GM21390 (cell line): ENCODE results near the gene UVRAG.
"Not testable (repeated sequence)": the region's sequence is repeated elsewhere in the genome, so short reads cannot be mapped to it uniquely, and the experiment has no call there.

Experiments used
- ATAC-seq: cut with Tn5 transposase; IDR thresholded peaks from one replicate; pipeline ENCODE4 v1.9.1; 2021; ENCODE audit not compliant: unreplicated experiment

Gene UVRAG

DNA sequence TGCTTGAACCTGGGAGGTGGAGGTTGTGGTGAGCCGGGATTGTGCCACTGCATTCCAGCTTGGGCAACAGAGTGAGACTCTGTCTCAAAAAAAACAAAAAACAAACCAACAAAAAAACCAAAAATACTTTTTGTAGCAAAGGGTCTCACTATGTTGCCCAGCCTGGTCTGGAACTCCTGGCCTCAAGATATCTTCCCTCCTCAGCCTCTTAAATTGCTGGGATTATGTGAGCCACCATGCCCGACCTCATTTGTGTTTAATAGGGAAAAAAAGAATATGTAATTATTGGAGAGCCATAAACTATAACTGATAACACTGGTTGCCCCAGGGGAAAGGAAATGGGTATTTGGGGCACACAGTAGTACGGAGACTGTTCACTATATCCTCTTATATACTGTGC lies 19.7 kb downstream of the UVRAG start:
- ATAC-seq: no peak

DNA sequence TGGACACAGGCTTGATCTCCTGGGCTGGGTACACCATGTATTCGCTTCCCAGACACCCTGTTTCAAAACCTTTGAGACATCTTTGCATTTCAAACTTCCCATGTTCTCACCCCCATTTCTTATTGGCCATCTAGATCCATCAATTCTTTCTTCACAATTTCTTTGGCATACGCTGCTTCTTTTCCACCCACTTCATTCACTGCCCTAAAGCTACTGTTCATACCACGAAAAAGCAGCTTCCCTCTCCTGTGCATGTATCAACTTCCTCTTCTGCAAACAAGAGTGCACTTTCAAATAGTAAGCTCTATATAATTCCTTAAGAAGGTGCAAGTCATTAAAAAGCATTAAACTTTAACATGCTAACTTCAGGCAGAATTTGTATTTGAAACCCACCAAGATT lies 21.4 kb downstream of the UVRAG start:
- ATAC-seq: no peak

DNA sequence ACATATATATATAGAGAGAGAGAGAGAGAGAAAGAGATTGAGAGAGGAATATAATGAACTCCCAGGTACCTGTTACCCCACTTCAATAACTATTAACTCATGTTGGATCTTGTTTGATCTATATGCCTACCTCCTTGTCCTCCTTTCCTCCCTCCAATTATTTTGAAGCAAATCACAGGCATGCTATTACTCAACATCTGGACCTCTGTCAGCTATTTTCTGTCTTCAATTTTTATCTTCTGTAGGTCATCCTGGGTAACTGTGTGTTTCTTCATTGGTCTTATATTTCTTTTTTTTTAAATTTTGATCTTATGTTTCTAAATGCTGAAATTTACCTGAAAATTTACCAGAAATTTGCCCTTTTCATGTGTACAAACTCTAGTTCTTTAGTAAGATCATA lies 24.8 kb downstream of the UVRAG start:
- ATAC-seq: no peak

DNA sequence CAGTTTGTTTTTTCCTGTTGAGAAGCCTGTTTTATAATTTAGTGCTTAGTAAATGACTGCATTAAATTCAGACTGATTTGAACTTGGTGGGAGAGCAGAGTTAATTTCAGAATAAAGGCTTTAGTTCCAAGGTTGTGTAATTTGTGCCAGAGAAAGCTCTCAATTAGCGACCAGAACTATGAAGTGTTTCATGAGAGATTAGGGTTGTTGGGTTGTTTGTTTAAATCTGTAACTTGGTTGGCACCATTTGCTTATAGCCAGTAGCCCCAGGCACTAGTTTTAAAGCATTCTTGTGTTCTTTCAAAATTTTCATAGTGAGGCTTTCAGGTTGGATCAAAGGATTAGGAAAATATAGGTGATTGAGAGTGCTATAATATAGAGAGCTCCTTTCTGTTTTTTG lies 25.5 kb downstream of the UVRAG start:
- no peak for ATAC-seq

DNA sequence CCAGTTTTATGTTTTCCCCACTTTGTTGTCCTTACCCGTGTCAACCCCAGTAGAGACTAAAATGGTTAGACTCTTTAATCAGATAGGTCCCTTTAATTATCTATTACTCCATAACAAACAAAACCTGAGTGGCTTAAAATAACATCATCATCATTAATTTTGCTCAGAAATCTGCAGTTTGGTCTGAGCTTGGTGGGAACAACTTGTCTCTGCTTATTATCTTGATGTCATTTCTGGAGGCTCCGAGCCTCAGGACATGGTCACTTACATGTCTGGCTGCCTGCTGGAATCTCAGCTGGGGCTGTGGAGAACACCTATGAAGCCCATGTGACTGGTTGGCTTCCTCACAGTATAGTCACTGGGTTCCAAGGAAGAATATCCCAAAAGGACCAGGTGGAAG lies 26.7 kb downstream of the UVRAG start:
- no peak for ATAC-seq

DNA sequence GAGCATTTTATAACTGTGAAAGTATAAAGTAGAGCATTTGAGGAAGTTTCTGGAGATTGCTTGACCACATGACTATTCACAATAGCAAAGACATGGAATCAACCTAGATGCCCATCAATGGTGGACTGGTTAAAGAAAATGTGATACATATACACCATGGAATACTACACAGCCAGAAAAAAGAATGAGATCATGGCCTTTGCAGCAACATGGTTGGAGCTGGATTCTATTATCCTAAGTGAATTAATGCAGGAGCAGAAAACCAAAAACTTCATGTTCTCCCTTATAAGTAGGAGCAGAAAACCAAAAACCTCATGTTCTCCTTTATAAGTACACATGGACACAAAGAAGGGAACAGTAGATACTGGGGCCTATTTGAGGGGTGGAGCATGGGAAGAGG lies 30.3 kb downstream of the UVRAG start:
- ATAC-seq: no peak

DNA sequence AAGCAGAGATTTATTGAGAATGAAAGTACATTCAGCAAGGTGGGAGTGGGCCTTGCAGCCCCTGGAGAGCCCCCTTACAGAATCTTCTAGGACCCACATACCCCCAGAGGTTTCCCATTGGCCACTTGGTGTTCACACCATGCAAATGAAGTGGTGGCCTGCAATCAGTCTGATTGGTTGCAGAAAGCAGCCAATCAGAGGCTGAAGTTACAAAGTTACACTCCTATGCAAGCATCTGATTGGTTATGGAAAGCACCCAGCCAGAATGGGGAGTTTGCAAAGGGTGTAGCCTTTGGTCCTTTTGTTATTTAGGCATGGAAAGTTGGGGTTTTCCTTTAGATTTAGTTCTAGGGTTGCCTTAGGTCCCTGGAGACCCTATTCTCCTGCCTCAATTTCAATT lies 34.9 kb downstream of the UVRAG start:
- no peak for ATAC-seq

DNA sequence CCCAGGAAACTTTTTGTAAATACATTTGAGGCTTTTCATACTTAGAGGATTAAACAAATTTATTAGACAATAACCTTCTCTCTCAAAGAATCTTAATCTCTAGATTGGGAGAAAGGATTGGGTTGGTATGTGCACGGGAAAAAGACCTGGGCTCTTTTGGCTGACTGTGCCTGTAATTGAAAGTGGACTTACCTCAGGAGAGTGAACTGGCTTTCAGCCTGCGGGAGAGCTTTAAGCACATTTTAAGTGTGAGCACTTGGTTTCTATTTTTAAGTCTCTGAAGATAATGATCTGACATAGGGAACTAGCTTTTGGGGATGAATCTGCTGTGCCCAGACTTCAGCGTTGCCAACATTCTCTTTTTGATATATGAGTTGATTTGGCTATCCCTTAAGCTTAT lies 35.8 kb downstream of the UVRAG start:
- ATAC-seq: no peak

DNA sequence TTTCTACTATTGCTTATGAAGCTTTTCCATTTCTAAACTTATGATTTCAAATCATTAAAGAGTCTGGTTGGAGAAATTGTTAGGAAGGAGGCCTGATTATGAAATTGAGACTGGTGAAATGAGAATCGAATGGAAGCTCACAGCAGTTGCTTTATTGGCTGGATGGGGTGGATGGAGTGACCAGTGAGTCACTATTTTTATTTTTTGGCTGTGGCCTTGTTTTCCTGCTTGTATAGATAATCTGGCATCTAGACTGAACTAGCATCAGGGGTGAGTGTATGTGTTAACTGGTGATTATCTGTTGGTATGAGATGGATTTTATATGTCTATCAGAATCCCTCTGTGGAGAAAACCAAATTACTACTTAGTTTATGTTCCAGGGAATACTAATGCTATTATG lies 36.2 kb downstream of the UVRAG start:
- ATAC-seq: no peak

DNA sequence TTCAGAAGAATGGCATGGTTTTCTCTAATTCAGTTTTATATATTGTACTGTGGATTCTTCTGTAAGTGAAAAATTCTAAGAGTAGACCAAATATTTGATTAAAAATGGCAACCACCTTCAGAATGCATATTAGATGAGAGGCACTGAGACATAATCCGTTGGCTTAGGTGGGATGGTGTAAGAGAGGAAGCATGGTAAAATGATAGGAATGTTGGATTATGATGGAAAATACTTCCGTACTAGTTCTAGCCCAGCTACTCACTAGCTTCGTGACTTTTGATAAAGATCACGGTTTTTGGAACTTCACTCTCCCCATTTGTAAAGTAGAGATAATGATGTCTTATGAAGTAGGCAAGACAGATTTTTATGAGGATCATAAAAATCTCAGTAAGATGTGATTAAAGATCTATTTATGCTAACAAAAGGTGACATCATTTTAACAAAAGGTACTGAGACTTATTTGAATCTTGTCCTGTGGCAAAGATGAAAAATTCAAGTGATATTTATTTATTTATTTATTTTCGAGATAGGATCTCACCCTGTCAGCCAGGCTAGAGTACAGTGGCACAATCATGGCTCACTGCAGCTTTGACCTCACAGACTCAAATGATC lies 37.5 kb downstream of the UVRAG start:
- no peak for ATAC-seq

DNA sequence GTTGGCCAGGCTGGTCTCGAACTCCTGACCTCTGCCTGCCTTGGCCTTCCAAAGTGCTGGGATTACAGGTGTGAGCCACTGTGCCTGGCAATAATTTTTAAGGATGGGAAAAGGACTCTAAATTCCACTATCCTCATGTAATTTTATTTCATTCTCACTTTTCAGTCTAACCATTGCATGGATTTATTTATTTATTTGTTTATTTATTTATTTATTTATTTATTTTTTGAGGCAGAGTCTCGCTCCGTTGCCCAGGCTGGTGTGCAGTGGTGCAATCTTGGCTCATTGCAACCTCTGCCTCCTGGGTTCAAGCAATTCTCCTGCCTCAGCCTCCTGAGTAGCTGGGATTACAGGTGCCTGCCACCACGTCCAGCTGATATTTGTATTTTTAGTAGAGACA lies 38.6 kb downstream of the UVRAG start:
- not testable (repeated sequence) for ATAC-seq

DNA sequence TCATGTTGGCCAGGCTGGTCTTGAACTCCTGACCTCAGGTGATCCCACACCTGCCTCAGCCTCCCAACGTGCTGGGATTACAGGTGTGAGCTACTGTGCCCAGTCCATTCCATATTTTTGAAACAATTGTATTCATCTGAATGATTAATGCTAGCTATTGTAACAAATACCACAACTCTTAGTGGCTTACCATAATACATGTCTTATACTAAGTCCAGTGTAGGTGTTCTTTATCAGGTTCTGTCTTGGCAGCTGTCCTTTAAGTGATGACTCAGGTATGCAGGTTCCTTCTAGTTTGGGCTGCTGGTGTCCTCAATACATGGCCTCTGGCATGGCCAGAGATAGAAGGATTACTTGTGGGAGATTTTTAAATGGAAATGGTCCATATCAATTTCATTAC lies 39.0 kb downstream of the UVRAG start:
- ATAC-seq: no peak

DNA sequence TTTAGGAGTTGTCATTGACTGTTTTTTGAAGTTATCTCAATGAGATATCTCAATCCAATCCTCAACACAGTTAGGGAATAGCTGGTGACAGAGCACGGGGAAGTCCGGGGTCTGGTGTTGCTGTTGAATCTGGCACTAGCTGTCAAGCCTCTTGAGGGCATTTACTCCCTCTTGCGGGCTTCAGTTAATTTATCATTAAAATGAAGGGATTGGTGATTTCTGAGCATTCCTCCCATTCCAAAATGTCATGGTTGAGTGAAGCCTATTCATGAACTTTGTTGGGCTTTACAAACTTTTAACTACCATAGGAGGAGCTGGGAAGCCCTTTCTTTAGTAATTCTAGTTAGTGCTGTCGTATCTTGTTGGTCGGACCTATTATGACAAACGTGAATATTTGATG lies 40.2 kb downstream of the UVRAG start:
- ATAC-seq: no peak

DNA sequence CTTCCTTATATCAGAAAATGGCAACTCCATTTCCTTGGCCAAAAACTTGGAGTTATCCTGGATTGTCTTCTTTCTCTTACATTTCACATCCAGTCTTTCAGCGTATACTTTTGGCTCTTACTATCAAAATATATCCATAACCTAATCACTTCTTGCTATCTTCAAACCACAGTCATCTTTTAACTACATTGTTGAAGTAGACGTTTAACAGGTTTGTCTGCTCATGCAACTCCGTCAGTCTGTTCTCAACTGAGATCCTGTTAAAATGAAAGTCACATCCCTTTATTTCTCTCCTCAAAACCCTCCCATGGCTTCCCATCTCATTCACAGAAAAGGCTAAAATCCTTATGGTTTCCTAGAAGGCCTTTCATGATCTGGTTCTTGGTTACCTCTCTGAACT lies 41.9 kb downstream of the UVRAG start:
- no peak for ATAC-seq

DNA sequence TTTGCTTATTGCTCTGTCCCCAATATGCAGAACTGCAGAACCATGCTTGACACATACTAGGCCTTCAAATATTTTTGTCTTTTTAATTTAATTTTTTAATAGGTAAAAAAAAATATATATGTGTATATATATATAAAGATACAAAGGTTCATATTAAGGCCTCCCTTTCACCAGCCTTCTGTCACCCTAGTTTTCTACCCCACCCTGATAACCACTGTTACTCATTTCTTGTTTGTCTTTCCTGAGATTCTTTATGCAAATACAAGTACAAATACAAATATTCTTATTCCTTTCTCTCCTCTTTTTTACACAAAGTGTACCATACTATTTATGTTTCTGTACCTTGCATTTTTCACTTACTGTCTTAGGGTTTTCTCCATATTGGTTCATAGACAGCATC lies 43.0 kb downstream of the UVRAG start:
- ATAC-seq: no peak

DNA sequence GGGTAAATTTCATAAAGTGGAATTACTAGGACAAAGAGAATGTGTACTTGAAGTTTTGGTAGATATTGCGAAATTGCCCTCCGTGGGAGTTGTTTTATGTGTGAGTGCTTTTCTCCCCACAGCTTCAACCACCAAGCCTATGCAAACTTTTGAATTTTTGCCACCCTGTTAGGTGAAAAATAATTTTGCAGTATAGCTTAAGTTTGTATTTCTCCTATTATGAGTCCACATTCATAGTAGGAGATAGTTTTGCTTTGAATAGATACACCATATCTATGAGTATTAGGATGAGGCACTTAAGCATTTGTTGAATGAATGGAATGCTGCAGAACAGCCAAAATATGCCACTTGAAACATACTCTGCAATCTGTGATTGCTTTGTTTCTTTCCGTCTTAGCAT lies 43.6 kb downstream of the UVRAG start:
- ATAC-seq: no peak

DNA sequence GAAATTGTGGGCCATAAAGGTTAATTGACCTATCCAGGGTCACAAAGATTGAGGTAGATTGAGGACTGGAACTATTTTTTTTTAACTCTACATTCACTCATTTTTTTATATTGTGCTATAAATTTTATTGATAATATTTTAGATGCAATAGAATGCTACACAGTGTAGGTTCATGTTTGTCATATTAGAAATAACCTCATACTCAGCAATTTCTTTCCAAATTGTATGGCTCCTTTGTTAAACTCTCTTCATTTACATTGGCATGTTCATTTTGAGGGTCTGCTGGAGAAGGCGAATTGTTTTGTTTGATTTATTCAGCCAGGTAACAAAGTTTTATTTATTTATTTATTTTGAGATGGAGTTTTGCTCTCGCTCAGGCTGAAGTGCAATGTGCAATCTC lies 44.6 kb downstream of the UVRAG start:
- ATAC-seq: no peak

DNA sequence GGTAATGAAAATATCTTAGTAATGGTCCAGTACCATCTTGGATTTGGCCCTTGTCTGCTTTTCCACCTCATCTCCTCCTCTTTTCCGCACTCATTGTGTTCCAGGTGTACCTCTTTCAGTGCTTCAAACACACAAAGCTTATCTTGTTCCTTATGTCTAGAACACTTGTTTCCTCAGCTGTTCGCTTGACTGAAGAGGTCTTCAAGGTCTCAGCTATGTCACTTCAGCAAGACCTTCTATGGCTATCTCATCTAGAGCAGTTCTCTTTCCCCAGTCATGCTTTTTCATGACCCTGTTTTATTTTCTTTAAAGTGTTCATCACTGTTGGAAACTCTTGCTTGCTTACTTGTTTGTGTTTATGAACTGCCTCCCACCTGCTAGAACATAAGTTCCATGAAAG lies 47.4 kb downstream of the UVRAG start:
- ATAC-seq: no peak

DNA sequence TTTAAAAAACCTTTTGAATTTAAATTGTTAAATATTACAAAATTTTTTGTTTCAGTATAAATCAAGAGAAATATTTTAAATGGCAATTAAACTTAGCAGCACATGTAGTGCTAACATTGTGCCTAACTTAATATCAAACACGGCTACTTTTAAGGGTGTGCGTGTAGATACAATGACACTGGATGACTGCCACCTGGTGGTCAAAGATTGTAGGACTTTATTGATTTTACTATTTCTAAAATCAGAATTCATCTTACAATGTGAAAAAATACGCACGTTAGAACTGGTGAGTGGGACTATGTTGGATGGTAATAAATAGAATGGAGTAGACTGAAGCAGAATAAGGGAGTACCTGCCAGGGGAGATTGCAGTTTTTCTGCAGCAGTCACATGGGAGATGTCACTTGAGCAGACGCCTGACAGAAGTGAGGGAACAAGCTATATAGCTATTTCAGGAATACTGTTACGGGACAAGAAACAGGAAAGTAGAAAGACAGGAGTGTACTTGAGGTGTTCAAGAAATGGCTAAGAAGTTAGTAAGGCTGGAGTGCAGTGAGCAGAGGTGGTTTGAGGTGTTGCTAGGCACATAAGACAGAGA lies 52.9 kb downstream of the UVRAG start:
- no peak for ATAC-seq

DNA sequence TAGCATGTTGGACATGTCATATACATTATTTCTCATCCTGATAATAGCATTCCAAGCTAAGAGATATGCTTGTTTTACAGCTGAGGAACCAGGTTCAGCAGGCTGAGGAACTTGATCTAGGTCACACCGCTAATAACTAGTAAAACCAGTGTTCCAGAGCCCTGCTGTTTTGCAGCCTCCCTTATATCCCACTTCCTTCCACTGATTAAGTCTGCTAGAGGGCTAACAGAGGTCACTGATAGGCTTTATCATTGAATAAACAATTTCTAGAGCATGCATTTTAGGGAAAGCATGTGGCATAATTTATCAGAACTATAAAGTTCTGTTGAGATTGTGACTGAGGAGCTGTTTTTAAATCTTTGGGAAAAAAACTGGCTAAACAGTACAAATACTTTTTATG lies 54.0 kb downstream of the UVRAG start:
- no peak for ATAC-seq

DNA sequence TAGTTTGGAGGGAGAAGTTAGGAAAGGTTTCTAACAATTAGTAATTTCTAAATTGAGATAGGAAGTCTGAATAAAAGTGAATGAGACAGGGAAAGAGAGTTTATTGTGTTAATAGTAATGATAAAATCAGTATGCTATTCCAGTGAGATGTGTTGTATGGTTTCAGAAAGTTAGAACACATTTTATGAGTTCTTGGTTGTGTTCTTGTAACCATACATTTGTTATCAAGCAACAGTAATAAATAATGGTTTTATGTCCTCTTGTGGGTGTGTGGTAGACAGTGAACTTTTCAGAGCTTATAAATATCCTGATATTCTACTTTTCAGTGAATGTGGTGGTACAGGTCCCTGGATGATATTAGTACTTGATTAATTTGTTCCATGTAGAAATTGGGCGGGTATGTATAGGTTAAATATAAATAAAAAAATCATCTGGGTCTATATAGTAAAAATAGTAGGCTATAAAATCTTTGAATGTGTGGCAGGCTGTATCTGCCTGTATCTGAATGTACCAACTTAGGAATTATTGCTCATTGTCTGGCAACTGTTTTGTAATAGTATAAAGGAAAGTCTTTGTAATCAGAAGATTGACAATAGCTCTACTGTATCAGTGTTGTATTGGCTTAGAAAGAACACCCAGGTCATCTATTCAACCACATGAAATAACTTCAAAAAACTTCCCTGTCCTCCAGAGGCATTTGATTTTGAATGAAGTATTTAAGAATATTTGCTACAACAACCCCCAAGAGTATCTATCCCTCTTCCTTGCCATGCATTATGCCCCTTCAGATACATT lies 54.8 kb downstream of the UVRAG start:
- no peak for ATAC-seq

DNA sequence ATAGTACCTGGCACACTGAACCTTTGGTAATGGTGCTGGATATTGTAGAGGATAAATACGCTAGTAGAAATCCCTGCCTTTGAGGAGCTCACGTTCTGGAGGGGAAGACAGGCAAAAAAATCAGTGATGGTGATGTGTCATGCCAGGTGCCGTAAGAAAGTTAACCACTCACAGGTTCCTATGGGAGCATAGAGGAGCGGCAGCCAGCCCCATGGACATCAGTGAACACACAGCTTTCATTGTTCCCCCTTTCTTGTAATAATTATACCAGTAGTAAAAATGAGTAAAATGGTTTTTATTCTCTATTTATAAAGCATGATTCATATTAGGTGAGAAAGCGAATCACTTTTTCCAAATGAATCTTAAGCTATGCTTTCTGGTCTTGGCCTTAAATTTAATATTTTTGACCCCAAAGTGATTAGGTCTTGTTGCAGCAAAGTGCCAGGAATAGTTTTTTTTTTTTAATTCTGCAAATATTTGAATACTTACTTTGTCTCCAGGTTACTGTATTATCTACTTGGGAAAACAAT lies 57.9 kb downstream of the UVRAG start:
- ATAC-seq: peak; percentile 27
